ENCODE data around the gene ROBO1.

Gene ROBO1

GRCh38 chr3:79146024-79146423 lies 621.8 kb downstream of the ROBO1 start:
- no peak for DNase-seq

GRCh38 chr3:79140708-79141107 lies 627.1 kb downstream of the ROBO1 start:
- DNase-seq, result no peak

- DNase-seq, result no peak
Measured at GRCh38 chr3:79139395-79140068, 628.3 kb downstream of the ROBO1 start.

GRCh38 chr3:79125313-79125984 lies 642.3 kb downstream of the ROBO1 start:
- no peak for DNase-seq

GRCh38 chr3:79115458-79115857 lies 652.3 kb downstream of the ROBO1 start:
- no peak for DNase-seq

GRCh38 chr3:79113876-79114275 lies 653.9 kb downstream of the ROBO1 start:
- DNase-seq, result no peak

GRCh38 chr3:79111375-79112052 lies 656.3 kb downstream of the ROBO1 start:
- DNase-seq, result no peak

- DNase-seq, result no peak
Measured at GRCh38 chr3:79109754-79110153, 658.0 kb downstream of the ROBO1 start.

GRCh38 chr3:79103307-79103706 lies 664.5 kb downstream of the ROBO1 start:
- DNase-seq, result no peak

- no peak for DNase-seq
Measured at GRCh38 chr3:79097964-79098660, 669.7 kb downstream of the ROBO1 start.

GRCh38 chr3:79094654-79095053 lies 673.1 kb downstream of the ROBO1 start:
- DNase-seq, result no peak

- no peak for DNase-seq
Measured at GRCh38 chr3:79086514-79086913, 681.3 kb downstream of the ROBO1 start.

GRCh38 chr3:79085171-79085570 lies 682.6 kb downstream of the ROBO1 start:
- no peak for DNase-seq

GRCh38 chr3:79081335-79081734 lies 686.5 kb downstream of the ROBO1 start:
- DNase-seq, result no peak

GRCh38 chr3:79074558-79074957 lies 693.2 kb downstream of the ROBO1 start:
- DNase-seq, result no peak

GRCh38 chr3:79067734-79068133 lies 700.1 kb downstream of the ROBO1 start:
- no peak for DNase-seq

- DNase-seq, result no peak
Measured at GRCh38 chr3:79066481-79066880, 701.3 kb downstream of the ROBO1 start.

GRCh38 chr3:79063624-79064023 lies 704.2 kb downstream of the ROBO1 start:
- DNase-seq, result no peak

GRCh38 chr3:79057756-79058155 lies 710.0 kb downstream of the ROBO1 start:
- DNase-seq, result no peak

GRCh38 chr3:79056498-79056897 lies 711.3 kb downstream of the ROBO1 start:
- DNase-seq, result no peak

- DNase-seq, result no peak
Measured at GRCh38 chr3:79052054-79052681, 715.6 kb downstream of the ROBO1 start.

- no peak for DNase-seq
Measured at GRCh38 chr3:79047581-79047980, 720.2 kb downstream of the ROBO1 start.

GRCh38 chr3:79041621-79042020 lies 726.2 kb downstream of the ROBO1 start:
- no peak for DNase-seq
